Measurements from ENCODE around the gene MTHFD1. TPM values are rescaled to one million over a fixed set of nuclear protein-coding genes. Genes with fewer than 3 reads are reported as not detected.

The MTHFD1 gene
- total RNA-seq, 2 donors from 2014 or later = 29.0 to 31.1 TPM

- peaks cover 52% of the 10 kb centered on the region for H3K4me1 Mint-ChIP-seq
- peak overlapping the region; percentile 99 for H3K27ac Mint-ChIP-seq
- no peaks in the 10 kb centered on the region for H3K27me3 Mint-ChIP-seq
- H3K4me3 Mint-ChIP-seq = peak overlapping the region; percentile 99
- no peak for ATAC-seq
- H3K9me3 ChIP-seq (ENCODE audit: control insufficient read depth, low read length, poor library complexity, severe bottlenecking) = no peaks in the 10 kb centered on the region
- peaks cover 8% of the 10 kb centered on the region for H3K36me3 Mint-ChIP-seq (ENCODE audit: low read depth)
- DNase-seq = no peak
These were observed 113.4 kb downstream of the MTHFD1 start for GRCh38 chr14:64501411-64502171.

GRCh38 chr14:64502456-64502855 is 114.3 kb downstream of the MTHFD1 start:
- peaks cover 8% of the 10 kb centered on the region for H3K36me3 Mint-ChIP-seq (ENCODE audit: low read depth)
- peaks cover 53% of the 10 kb centered on the region for H3K4me1 Mint-ChIP-seq
- H3K27me3 Mint-ChIP-seq = no peaks in the 10 kb centered on the region
- H3K4me3 Mint-ChIP-seq = peak overlapping the region; percentile 99
- DNase-seq = no peak
- H3K27ac Mint-ChIP-seq = peak overlapping the region; percentile 99
- no peak for ATAC-seq
- no peaks in the 10 kb centered on the region for H3K9me3 ChIP-seq (ENCODE audit: control insufficient read depth, low read length, poor library complexity, severe bottlenecking)

GRCh38 chr14:64502887-64503433 is 114.8 kb downstream of the MTHFD1 start:
- peaks cover 54% of the 10 kb centered on the region for H3K4me1 Mint-ChIP-seq
- H3K27me3 Mint-ChIP-seq = no peaks in the 10 kb centered on the region
- no peak for DNase-seq
- peak overlapping the region; percentile 99 for H3K4me3 Mint-ChIP-seq
- peak overlapping the region; percentile 99 for H3K27ac Mint-ChIP-seq
- peaks cover 8% of the 10 kb centered on the region for H3K36me3 Mint-ChIP-seq (ENCODE audit: low read depth)
- ATAC-seq = no peak
- no peaks in the 10 kb centered on the region for H3K9me3 ChIP-seq (ENCODE audit: control insufficient read depth, low read length, poor library complexity, severe bottlenecking)

DNA sequence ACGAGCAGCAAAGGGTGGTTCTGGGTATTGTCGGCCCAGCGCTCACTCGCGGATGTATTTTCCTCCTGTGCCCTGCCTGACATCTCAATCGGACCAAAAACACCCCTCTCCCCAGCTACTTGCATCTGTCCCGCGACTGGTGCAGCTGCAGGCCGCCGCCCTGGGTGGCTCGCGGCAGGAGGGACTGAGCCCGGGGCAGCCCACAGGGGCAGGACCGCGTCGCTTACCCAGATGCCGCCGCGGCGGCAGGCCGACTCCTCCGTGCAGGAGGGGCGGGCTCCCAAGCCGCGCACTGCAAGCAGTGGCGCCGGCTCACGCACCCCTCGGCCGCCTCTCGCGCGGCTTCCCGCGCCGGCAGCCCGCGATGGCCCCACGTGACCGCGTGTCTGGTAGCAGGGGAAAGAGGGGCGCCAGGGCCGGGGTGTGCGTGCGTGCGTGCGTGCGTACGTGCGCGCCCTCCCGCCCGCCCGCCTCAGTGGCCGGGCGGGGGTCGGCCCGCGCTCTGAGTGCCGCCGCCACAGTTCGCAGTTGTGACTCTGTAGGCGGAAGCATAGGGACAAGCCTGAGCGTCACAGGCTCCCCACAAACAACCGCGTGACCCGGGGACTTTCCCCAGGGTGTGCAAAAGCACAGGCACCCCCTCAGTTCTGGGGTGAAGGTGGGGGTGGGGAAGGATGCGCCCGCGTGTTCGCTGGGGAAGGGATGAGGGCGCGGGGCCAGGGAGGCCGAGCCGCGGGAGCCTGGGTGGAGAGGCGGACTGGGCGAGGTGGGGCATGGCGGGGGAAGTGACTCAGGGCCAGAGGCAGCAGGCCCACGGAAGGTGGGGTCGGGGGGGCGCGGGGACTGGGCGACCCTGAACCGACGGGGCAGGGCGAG is 115.5 kb downstream of the MTHFD1 start, which contains the start of gene ZBTB25:
Gene ZBTB25, minus strand, starts transcription at position 405 of the 876 bp plus-strand sequence. CDS start 13,305 bp downstream, outside the sequence.
- ATAC-seq (peak; percentile 76), DNase-seq (peak; percentile 94 to 96 (median 95))
- Mint-ChIP-seq H3K27me3 (no peaks in the 10 kb centered on the region), H3K36me3 (ENCODE audit: low read depth) (peaks cover 8% of the 10 kb centered on the region), H3K27ac (peak within 1 kb of the TSS; percentile 99), H3K4me3 (peak within 1 kb of the TSS; percentile 99), H3K4me1 (peaks cover 59% of the 10 kb centered on the region)
- no peaks in the 10 kb centered on the region for H3K9me3 ChIP-seq (ENCODE audit: control insufficient read depth, low read length, poor library complexity, severe bottlenecking)

GRCh38 chr14:64504310-64504896 is 116.2 kb downstream of the MTHFD1 start, which contains the start of gene ZBTB1:
TSS of gene ZBTB1 (plus strand) at chr14:64504770. CDS start at chr14:64521505, 16,735 bp downstream.
- H3K4me1 Mint-ChIP-seq = peaks cover 64% of the 10 kb centered on the region

DNA sequence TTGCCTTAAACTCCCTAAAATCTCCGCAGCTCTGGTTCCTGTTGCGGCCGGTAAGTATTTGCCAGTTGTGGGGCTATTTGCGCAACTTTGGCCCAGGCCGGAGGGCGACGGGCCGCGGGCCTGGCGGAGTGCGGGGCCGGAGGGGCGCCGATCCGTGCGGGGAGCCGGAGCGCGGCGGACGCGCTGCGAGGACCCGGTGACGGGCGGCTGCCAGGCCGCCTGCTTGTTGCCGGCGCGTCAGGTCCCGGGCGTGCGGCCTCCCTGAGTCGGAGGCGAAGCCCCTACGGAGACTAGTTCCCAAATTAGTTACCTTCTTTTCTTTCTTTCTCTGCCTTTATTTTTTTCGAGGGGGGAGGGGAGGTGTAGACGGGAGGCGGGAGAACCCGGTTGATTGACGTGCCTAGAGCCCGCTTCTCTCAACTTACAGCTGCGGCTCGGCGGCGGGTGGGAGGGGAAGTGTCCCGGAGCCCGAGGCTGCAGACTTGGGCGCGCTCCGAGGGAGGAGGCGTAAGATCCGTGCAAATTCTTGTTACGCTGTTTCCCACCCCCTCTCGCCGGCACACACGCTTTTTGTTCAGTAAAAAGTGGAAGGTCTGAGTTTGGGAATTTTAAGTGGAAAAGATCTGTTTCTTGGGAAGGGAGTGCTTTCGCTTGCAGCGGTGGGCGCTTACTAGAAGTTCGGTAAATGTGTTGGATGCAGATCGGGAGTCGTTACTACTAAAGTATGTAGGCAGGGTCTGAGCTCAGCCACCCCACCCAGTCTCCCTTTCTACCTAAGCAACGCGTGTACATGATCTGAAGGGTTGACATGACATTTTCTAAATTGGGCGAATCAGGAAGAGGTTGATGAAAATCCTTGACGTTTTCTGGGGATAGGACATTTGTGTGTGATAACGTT is 117.0 kb downstream of the MTHFD1 start:
- H3K4me3 Mint-ChIP-seq = peak overlapping the region; percentile 99
- no peaks in the 10 kb centered on the region for H3K9me3 ChIP-seq (ENCODE audit: control insufficient read depth, low read length, poor library complexity, severe bottlenecking)
- H3K27ac Mint-ChIP-seq = peak overlapping the region; percentile 99
- H3K36me3 Mint-ChIP-seq (ENCODE audit: low read depth) = peaks cover 8% of the 10 kb centered on the region
- DNase-seq (peak; percentile 68 to 75 (median 69)), ATAC-seq (peak; percentile 30)
- H3K27me3 Mint-ChIP-seq = no peaks in the 10 kb centered on the region
- peaks cover 65% of the 10 kb centered on the region for H3K4me1 Mint-ChIP-seq

More at GRCh38 chr14:64504310-64504896, 116.2 kb downstream of the MTHFD1 start, which contains the start of gene ZBTB1:
- H3K4me3 Mint-ChIP-seq = peak within 1 kb of the TSS; percentile 99
- DNase-seq (peak; percentile 72 to 80 (median 73)), ATAC-seq (peak; percentile 44)
- H3K9me3 ChIP-seq (ENCODE audit: control insufficient read depth, low read length, poor library complexity, severe bottlenecking) = no peaks in the 10 kb centered on the region
- peak within 1 kb of the TSS; percentile 99 for H3K27ac Mint-ChIP-seq
- no peaks in the 10 kb centered on the region for H3K27me3 Mint-ChIP-seq
- peaks cover 8% of the 10 kb centered on the region for H3K36me3 Mint-ChIP-seq (ENCODE audit: low read depth)

GRCh38 chr14:64506721-64507120 is 118.6 kb downstream of the MTHFD1 start:
- peak overlapping the region; percentile 99 for H3K4me3 Mint-ChIP-seq
- H3K36me3 Mint-ChIP-seq (ENCODE audit: low read depth) = peaks cover 8% of the 10 kb centered on the region
- H3K27ac Mint-ChIP-seq = peak overlapping the region; percentile 99
- no peaks in the 10 kb centered on the region for H3K9me3 ChIP-seq (ENCODE audit: control insufficient read depth, low read length, poor library complexity, severe bottlenecking)
- ATAC-seq (no peak), DNase-seq (no peak)
- no peaks in the 10 kb centered on the region for H3K27me3 Mint-ChIP-seq
- peaks cover 76% of the 10 kb centered on the region for H3K4me1 Mint-ChIP-seq

DNA sequence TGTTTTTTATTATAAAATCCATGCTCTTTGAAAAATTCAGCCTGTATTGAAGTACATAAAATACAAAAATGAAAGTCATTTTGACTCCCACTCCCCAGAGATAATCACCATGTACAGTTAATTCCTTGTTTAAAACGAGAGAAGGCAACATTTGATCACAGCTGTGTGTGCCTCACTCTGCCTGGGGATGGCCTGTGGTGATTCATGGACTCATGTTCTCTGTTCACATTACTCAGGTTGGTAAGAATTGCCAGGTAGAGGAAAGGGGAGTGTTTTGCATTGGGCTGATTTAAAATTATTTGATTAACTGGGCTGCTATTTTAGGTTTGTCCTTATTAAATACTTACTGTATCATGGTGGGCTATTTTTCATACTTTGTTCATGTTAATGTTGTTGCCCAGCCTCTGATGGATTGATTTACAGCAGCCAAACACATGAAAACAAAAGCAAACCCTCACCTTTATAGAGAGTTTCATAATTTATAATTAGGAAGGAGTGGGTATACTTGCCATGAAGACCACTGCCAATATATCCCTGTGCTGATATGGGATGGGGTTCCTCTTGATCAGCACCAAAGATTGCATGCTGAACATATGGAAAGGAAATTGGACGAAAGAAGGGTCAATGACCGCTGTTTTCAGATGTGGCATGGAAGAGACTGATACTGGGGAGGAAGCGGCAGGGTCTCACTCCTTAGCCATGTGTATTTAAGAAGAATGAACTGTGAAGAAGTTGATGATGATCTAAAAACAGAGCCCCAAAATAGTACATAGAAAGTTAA is 119.4 kb downstream of the MTHFD1 start:
- H3K9me3 ChIP-seq (ENCODE audit: control insufficient read depth, low read length, poor library complexity, severe bottlenecking) = no peaks in the 10 kb centered on the region
- Mint-ChIP-seq H3K4me1 (peaks cover 71% of the 10 kb centered on the region), H3K36me3 (ENCODE audit: low read depth) (peaks cover 8% of the 10 kb centered on the region), H3K4me3 (peak overlapping the region; percentile 99), H3K27ac (peak overlapping the region; percentile 99), H3K27me3 (no peaks in the 10 kb centered on the region)
- ATAC-seq = no peak
- DNase-seq = no peak

GRCh38 chr14:64508215-64508776 is 120.1 kb downstream of the MTHFD1 start:
- peak overlapping the region; percentile 99 for H3K27ac Mint-ChIP-seq
- ATAC-seq (no peak), DNase-seq (no peak)
- peaks cover 6% of the 10 kb centered on the region for H3K36me3 Mint-ChIP-seq (ENCODE audit: low read depth)
- H3K4me1 Mint-ChIP-seq = peaks cover 68% of the 10 kb centered on the region
- peak overlapping the region; percentile 85 for H3K4me3 Mint-ChIP-seq
- no peaks in the 10 kb centered on the region for H3K27me3 Mint-ChIP-seq
- no peaks in the 10 kb centered on the region for H3K9me3 ChIP-seq (ENCODE audit: control insufficient read depth, low read length, poor library complexity, severe bottlenecking)

GRCh38 chr14:64509036-64509435 is 120.9 kb downstream of the MTHFD1 start:
- Mint-ChIP-seq H3K36me3 (ENCODE audit: low read depth) (peaks cover 6% of the 10 kb centered on the region), H3K27ac (peak overlapping the region; percentile 99), H3K27me3 (no peaks in the 10 kb centered on the region), H3K4me1 (peaks cover 70% of the 10 kb centered on the region), H3K4me3 (peak overlapping the region; percentile 85)
- no peaks in the 10 kb centered on the region for H3K9me3 ChIP-seq (ENCODE audit: control insufficient read depth, low read length, poor library complexity, severe bottlenecking)
- ATAC-seq (no peak), DNase-seq (no peak)
